Trophoblast cell (in vitro differentiated cells and primary cell): ENCODE data around the gene EXTL1. TPM values are rescaled to one million over a fixed set of nuclear protein-coding genes. Genes with fewer than 3 reads are reported as not detected.

ENCODE experiments used
- DNase-seq, 2 donors: peaks; one replicate each; pipeline ENCODE4 v3.0.0-alpha.2; 2016
- H2AFZ ChIP-seq: 2 replicates; pipeline ENCODE4 v1.6.1; 2013; ENCODE audit warnings: low read length, moderate library complexity, mild to moderate bottlenecking; ENCODE audit not compliant: insufficient read depth, poor library complexity
- H2AK5ac ChIP-seq: 2 replicates; pipeline ENCODE4 v1.6.1; 2013; ENCODE audit warnings: mild to moderate bottlenecking, low read length
- H2BK120ac ChIP-seq: 2 replicates; pipeline ENCODE4 v1.6.1; 2013; ENCODE audit warnings: low read length, mild to moderate bottlenecking, moderate library complexity; ENCODE audit not compliant: insufficient read depth, poor library complexity
- H2BK12ac ChIP-seq: 2 replicates; pipeline ENCODE4 v1.6.1; 2013; ENCODE audit warnings: mild to moderate bottlenecking, low read length, moderate library complexity
- H2BK5ac ChIP-seq: 2 replicates; pipeline ENCODE4 v1.6.1; 2013; ENCODE audit warnings: low read length, low read depth, moderate library complexity, mild to moderate bottlenecking; ENCODE audit not compliant: poor library complexity
- H3K14ac ChIP-seq: 2 replicates; pipeline ENCODE4 v1.6.1; 2013; ENCODE audit warnings: mild to moderate bottlenecking, low read length
- H3K18ac ChIP-seq: 2 replicates; pipeline ENCODE4 v1.6.1; 2013; ENCODE audit warnings: mild to moderate bottlenecking, low read length
- H3K23ac ChIP-seq: 2 replicates; pipeline ENCODE4 v1.6.1; 2013; ENCODE audit warnings: low read length
- H3K27ac ChIP-seq: 2 replicates; pipeline ENCODE4 v1.5.1; 2013; ENCODE audit warnings: low read depth, mild to moderate bottlenecking, inconsistent platforms, low read length, moderate library complexity
- H3K27me3 ChIP-seq: 2 replicates; pipeline ENCODE4 v1.6.1; 2013; ENCODE audit warnings: inconsistent platforms, mild to moderate bottlenecking, low read length, moderate library complexity; ENCODE audit not compliant: insufficient read depth
- H3K36me3 ChIP-seq, 2 experiments: 1 replicate in 1 of 2; 2 replicates in 1 of 2; pipeline ENCODE4 v1.6.1; 2013; ENCODE audit warnings: low read length in 2 of 2, mild to moderate bottlenecking in 2 of 2, moderate library complexity in 1 of 2; ENCODE audit not compliant: insufficient read depth in 2 of 2, control insufficient read depth in 1 of 2
- H3K4ac ChIP-seq: 2 replicates; pipeline ENCODE4 v1.6.1; 2013; ENCODE audit warnings: low read depth, mild to moderate bottlenecking, low read length, moderate library complexity
- H3K4me1 ChIP-seq, 2 experiments: 1 replicate in 1 of 2; 2 replicates in 1 of 2; pipeline ENCODE4 v1.6.1; 2013; ENCODE audit warnings: low read length in 2 of 2, mild to moderate bottlenecking in 2 of 2, moderate library complexity in 1 of 2; ENCODE audit not compliant: insufficient read depth in 2 of 2, control insufficient read depth in 1 of 2
- H3K4me2 ChIP-seq: 2 replicates; pipeline ENCODE4 v1.6.1; 2013; ENCODE audit warnings: inconsistent platforms, mild to moderate bottlenecking, low read length, moderate library complexity
- H3K4me3 ChIP-seq: 2 replicates; pipeline ENCODE4 v1.5.1; 2013; ENCODE audit warnings: mild to moderate bottlenecking, low read depth, low read length, inconsistent platforms
- H3K79me1 ChIP-seq: one replicate; pipeline ENCODE4 v1.6.1; 2013; ENCODE audit warnings: low read length
- H3K79me2 ChIP-seq: 2 replicates; pipeline ENCODE4 v1.6.1; 2013; ENCODE audit warnings: low read length, mild to moderate bottlenecking; ENCODE audit not compliant: control insufficient read depth, insufficient read depth, poor library complexity
- H3K9ac ChIP-seq: 2 replicates; pipeline ENCODE4 v1.6.1; 2013; ENCODE audit warnings: mild to moderate bottlenecking, low read length
- H3K9me3 ChIP-seq: 2 replicates; pipeline ENCODE4 v1.6.1; 2013; ENCODE audit warnings: low read depth, mild to moderate bottlenecking, control low read depth, inconsistent platforms, low read length; ENCODE audit not compliant: insufficient read depth
- H4K12ac ChIP-seq: 2 replicates; pipeline ENCODE4 v1.6.1; 2013; ENCODE audit warnings: low read depth, mild to moderate bottlenecking, low read length, moderate library complexity
- H4K8ac ChIP-seq: 2 replicates; pipeline ENCODE4 v1.6.1; 2013; ENCODE audit warnings: low read depth, mild to moderate bottlenecking, low read length, moderate library complexity
- H4K91ac ChIP-seq: one replicate; pipeline ENCODE4 v1.6.1; 2013; ENCODE audit warnings: low read depth, mild to moderate bottlenecking, low read length, moderate library complexity
- WGBS: extraction: QIAGEN DNeasy Blood & Tissue Kit; methylation state at CpG from one replicate; pipeline ENCODE4 v1.1.7; 2013; ENCODE audit warnings: missing lambda C conversion rate; ENCODE audit not compliant: insufficient read length, insufficient coverage; ENCODE audit errors: extremely low coverage; 5-methylcytosine and 5-hydroxymethylcytosine counted together
- polyA plus RNA-seq: library from polyadenylated mRNA; stranded (reverse); fragments of 200-250 nt; gene quantifications from 2 replicates; pipeline ENCODE4 v1.2.3, GENCODE V29; 2013

The EXTL1 gene
- 0.29 and 0.34 TPM in 2 replicates for polyA plus RNA-seq

GRCh38 chr1:26021647-26022403, at the start of gene EXTL1:
TSS of gene EXTL1 (plus strand) at chr1:26021775. CDS start at chr1:26022647, 872 bp downstream.
- H3K27me3 ChIP-seq = no peaks in the 10 kb centered on the region
- H3K79me1 ChIP-seq = peaks cover 3% of the 10 kb centered on the region
- H4K91ac ChIP-seq = peak within 1 kb of the TSS; percentile 38
- H2BK5ac ChIP-seq = no peak within 1 kb of the TSS
- no CpG with 5 or more reads among the region's 15 CpGs for WGBS
- no peak for DNase-seq
- H2AFZ ChIP-seq = peak within 1 kb of the TSS; percentile 65
- no peaks in the 10 kb centered on the region for H3K36me3 ChIP-seq
- H3K27ac ChIP-seq = no peak within 1 kb of the TSS
- peak within 1 kb of the TSS; percentile 7 for H2BK12ac ChIP-seq
- peak within 1 kb of the TSS; percentile 56 for H4K8ac ChIP-seq
- H3K4me2 ChIP-seq = peak within 1 kb of the TSS; percentile 63
- peak within 1 kb of the TSS; percentile 58 for H3K4me3 ChIP-seq
- H3K14ac ChIP-seq = peak within 1 kb of the TSS; percentile 19
- no peaks in the 10 kb centered on the region for H3K9me3 ChIP-seq
- H3K23ac ChIP-seq = no peak within 1 kb of the TSS
- peak within 1 kb of the TSS; percentile 61 for H4K12ac ChIP-seq
- no peak within 1 kb of the TSS for H2BK120ac ChIP-seq
- no peak within 1 kb of the TSS for H3K4ac ChIP-seq
- H2AK5ac ChIP-seq = no peak within 1 kb of the TSS
- peaks cover 14 to 24% of the 10 kb centered on the region in 2 experiments for H3K4me1 ChIP-seq
- H3K9ac ChIP-seq = no peak within 1 kb of the TSS
- no peak within 1 kb of the TSS for H3K18ac ChIP-seq
- H3K79me2 ChIP-seq = no peaks in the 10 kb centered on the region

- no peaks in the 10 kb centered on the region for H3K27me3 ChIP-seq
- no peaks in the 10 kb centered on the region for H3K79me2 ChIP-seq
- H3K14ac ChIP-seq = no peak overlapping the region
- no peak for DNase-seq
- no peaks in the 10 kb centered on the region for H3K79me1 ChIP-seq
- no peak overlapping the region for H2AK5ac ChIP-seq
- H2BK12ac ChIP-seq = no peak overlapping the region
- H3K27ac ChIP-seq = no peak overlapping the region
- no peak overlapping the region for H3K9ac ChIP-seq
- no peak overlapping the region for H4K8ac ChIP-seq
- H3K9me3 ChIP-seq = no peaks in the 10 kb centered on the region
- H3K4me1 ChIP-seq = peaks cover 0 to 4% of the 10 kb centered on the region in 2 experiments
- H2BK5ac ChIP-seq = no peak overlapping the region
- no peak overlapping the region for H3K4me3 ChIP-seq
- H3K4me2 ChIP-seq = no peak overlapping the region
- peaks cover 17 to 24% of the 10 kb centered on the region in 2 experiments for H3K36me3 ChIP-seq
- no peak overlapping the region for H3K23ac ChIP-seq
- H3K18ac ChIP-seq = no peak overlapping the region
- H4K91ac ChIP-seq = no peak overlapping the region
- no CpG with 5 or more reads among the region's 1 CpG for WGBS
- H2AFZ ChIP-seq = no peak overlapping the region
- H4K12ac ChIP-seq = no peak overlapping the region
- H2BK120ac ChIP-seq = no peak overlapping the region
- no peak overlapping the region for H3K4ac ChIP-seq
These were observed 49.8 kb upstream of the EXTL1 start for GRCh38 chr1:25971811-25972180.

- Histone ChIP-seq H4K8ac (no peak overlapping the region), H2AFZ (no peak overlapping the region), H3K79me2 (no peaks in the 10 kb centered on the region), H3K27ac (no peak overlapping the region), H3K4ac (no peak overlapping the region), H3K18ac (no peak overlapping the region), H2BK12ac (no peak overlapping the region), H3K36me3 (peaks cover 20 to 24% of the 10 kb centered on the region in 2 experiments), H2BK120ac (no peak overlapping the region), H3K27me3 (no peaks in the 10 kb centered on the region), H3K23ac (no peak overlapping the region), H3K4me1 (peaks cover 0 to 4% of the 10 kb centered on the region in 2 experiments), H2AK5ac (no peak overlapping the region), H3K9ac (no peak overlapping the region), H3K9me3 (no peaks in the 10 kb centered on the region), H3K4me3 (no peak overlapping the region), H4K12ac (no peak overlapping the region), H3K4me2 (no peak overlapping the region), H2BK5ac (no peak overlapping the region), H3K79me1 (no peaks in the 10 kb centered on the region), H3K14ac (no peak overlapping the region), H4K91ac (no peak overlapping the region)
- no peak for DNase-seq
- WGBS = no CpG with 5 or more reads among the region's 6 CpGs
These were observed 47.8 kb upstream of the EXTL1 start for GRCh38 chr1:25973610-25974321.

GRCh38 chr1:25977801-25978200, 43.8 kb upstream of the EXTL1 start:
- H3K27me3 ChIP-seq = no peaks in the 10 kb centered on the region
- no peak overlapping the region for H3K4me2 ChIP-seq
- no peaks in the 10 kb centered on the region for H3K79me1 ChIP-seq
- H3K14ac ChIP-seq = no peak overlapping the region
- H3K27ac ChIP-seq = no peak overlapping the region
- no peak overlapping the region for H2BK12ac ChIP-seq
- no peak overlapping the region for H4K8ac ChIP-seq
- no peaks in the 10 kb centered on the region for H3K79me2 ChIP-seq
- no peak overlapping the region for H3K18ac ChIP-seq
- no peak overlapping the region for H3K9ac ChIP-seq
- H3K36me3 ChIP-seq = peaks cover 24 to 27% of the 10 kb centered on the region in 2 experiments
- H2BK120ac ChIP-seq = no peak overlapping the region
- H2BK5ac ChIP-seq = no peak overlapping the region
- H3K4me3 ChIP-seq = no peak overlapping the region
- no peak overlapping the region for H3K23ac ChIP-seq
- H3K4ac ChIP-seq = no peak overlapping the region
- no peak overlapping the region for H2AFZ ChIP-seq
- DNase-seq = no peak
- no peak overlapping the region for H4K12ac ChIP-seq
- no peaks in the 10 kb centered on the region for H3K9me3 ChIP-seq
- H4K91ac ChIP-seq = no peak overlapping the region
- no peak overlapping the region for H2AK5ac ChIP-seq
- WGBS = no CpG with 5 or more reads among the region's 5 CpGs
- peaks cover 0 to 4% of the 10 kb centered on the region in 2 experiments for H3K4me1 ChIP-seq
